Upper lobe of left lung (tissue), 6 donors: ENCODE results near the gene GPR68. TPM values are rescaled to one million over a fixed set of nuclear protein-coding genes. Genes with fewer than 3 reads are reported as not detected.

Source experiments
- ATAC-seq, 2 donors: fragments of 200-7000 bp; cut with Tn5 transposase; one replicate each; pipeline ENCODE4 v1.9.1; 2022; ENCODE audit warnings: mild to moderate bottlenecking in 2 of 2, moderate library complexity in 2 of 2; ENCODE audit not compliant: low FRiP score in 2 of 2
- DNase-seq, 2 donors: peaks; one replicate each; pipeline ENCODE4 v3.0.0-alpha.2; 2019 to 2020
- H3K27ac ChIP-seq, 4 donors: fragments of 200-600 bp; sonication (generic); one replicate each; pipeline ENCODE4 v1.5.1; 2016 to 2019
- H3K27me3 ChIP-seq, 4 donors: fragments of 200-600 bp; sonication (generic); one replicate each; pipeline ENCODE4 v1.5.1; 2017 to 2019
- H3K36me3 ChIP-seq, 4 donors: fragments of 200-600 bp; sonication (generic); one replicate each; pipeline ENCODE4 v1.5.1; 2016 to 2019
- H3K4me1 ChIP-seq, 4 donors: fragments of 200-600 bp; sonication (generic); one replicate each; pipeline ENCODE4 v1.5.1; 2018 to 2019
- H3K4me3 ChIP-seq, 4 donors: fragments of 200-600 bp; sonication (generic); one replicate each; pipeline ENCODE4 v1.5.1; 2017 to 2019; ENCODE audit warnings: mild to moderate bottlenecking in 2 of 4, moderate library complexity in 1 of 4
- H3K9me3 ChIP-seq, 4 donors: fragments of 200-600 bp; sonication (generic); one replicate each; pipeline ENCODE4 v1.5.1; 2018 to 2019
- EP300 ChIP-seq, 4 donors: sonication (generic); formaldehyde crosslinking; IDR thresholded peaks; one replicate each; pipeline ENCODE4 v1.5.1; 2017; ENCODE audit warnings: antibody characterized with exemption in 4 of 4, control low read depth in 2 of 4
- POLR2A ChIP-seq, 4 donors: fragments of 450-650 bp; IDR thresholded peaks; one replicate each; pipeline ENCODE4 v1.5.1; 2016 to 2017; ENCODE audit warnings: antibody characterized with exemption in 4 of 4, mild to moderate bottlenecking in 2 of 4
- POLR2AphosphoS5 ChIP-seq, 2 donors: sonication (generic); formaldehyde crosslinking; IDR thresholded peaks; one replicate each; pipeline ENCODE4 v1.5.1; 2017; ENCODE audit warnings: antibody characterized with exemption in 2 of 2
- WGBS, 2 donors: methylation state at CpG; one replicate each; pipeline ENCODE4 v1.1.5; 2017 to 2018; 5-methylcytosine and 5-hydroxymethylcytosine counted together
- total RNA-seq, 6 donors: library from RNA; depleted of rRNA in 4 of 6; stranded (reverse); fragments of >200 nt in 4 of 6; gene quantifications; one replicate each; pipeline versions ENCODE4 v1.1.0 to v1.2.1, GENCODE V29; 2016 to 2021
- TF ChIP-seq, protein P1 (sequence below), 6 experiments: fragments of 450-650 bp in 4 of 6; fragments of 200-600 bp in 2 of 6; sonication (generic) in 2 of 6; IDR thresholded peaks; one replicate each; pipeline ENCODE4 v1.5.1; 2016 to 2019; ENCODE audit warnings: antibody characterized with exemption in 6 of 6
- donor health status: DM: no; HTN: no; CAD: no; lungs with moderate emphysema.
- donor health status: DM: no; HTN: yes; CAD: no; lungs with severe emphysema.

Gene GPR68
- total RNA-seq, 6 donors from 2014 or later = 1.2 to 8.4 (median 3.3) TPM

- no peaks in the 10 kb centered on the region for H3K9me3 ChIP-seq
- ATAC-seq (no peak), DNase-seq (no peak)
- H3K27ac ChIP-seq = peak overlapping the region in 1 of 4 donors; percentile 44
- H3K27me3 ChIP-seq = no peaks in the 10 kb centered on the region
- peaks cover 4 to 41% (median 19%) of the 10 kb centered on the region in 4 donors for H3K36me3 ChIP-seq
- TF ChIP-seq, protein P1, sequence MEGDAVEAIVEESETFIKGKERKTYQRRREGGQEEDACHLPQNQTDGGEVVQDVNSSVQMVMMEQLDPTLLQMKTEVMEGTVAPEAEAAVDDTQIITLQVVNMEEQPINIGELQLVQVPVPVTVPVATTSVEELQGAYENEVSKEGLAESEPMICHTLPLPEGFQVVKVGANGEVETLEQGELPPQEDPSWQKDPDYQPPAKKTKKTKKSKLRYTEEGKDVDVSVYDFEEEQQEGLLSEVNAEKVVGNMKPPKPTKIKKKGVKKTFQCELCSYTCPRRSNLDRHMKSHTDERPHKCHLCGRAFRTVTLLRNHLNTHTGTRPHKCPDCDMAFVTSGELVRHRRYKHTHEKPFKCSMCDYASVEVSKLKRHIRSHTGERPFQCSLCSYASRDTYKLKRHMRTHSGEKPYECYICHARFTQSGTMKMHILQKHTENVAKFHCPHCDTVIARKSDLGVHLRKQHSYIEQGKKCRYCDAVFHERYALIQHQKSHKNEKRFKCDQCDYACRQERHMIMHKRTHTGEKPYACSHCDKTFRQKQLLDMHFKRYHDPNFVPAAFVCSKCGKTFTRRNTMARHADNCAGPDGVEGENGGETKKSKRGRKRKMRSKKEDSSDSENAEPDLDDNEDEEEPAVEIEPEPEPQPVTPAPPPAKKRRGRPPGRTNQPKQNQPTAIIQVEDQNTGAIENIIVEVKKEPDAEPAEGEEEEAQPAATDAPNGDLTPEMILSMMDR (IDR thresholded peaks at IDR 0.05) = no peak
- no peak for TF ChIP-seq POLR2AphosphoS5 (IDR thresholded peaks at IDR 0.05)
- TF ChIP-seq POLR2A (IDR thresholded peaks at IDR 0.05) = no peak
- no peak for TF ChIP-seq EP300 (IDR thresholded peaks at IDR 0.05)
- WGBS, 2 donors = 94 to 96% methylated on average over 8 to 9 of the region's 9 CpGs
- peaks cover 5 to 21% (median 13%) of the 10 kb centered on the region in 4 donors for H3K4me1 ChIP-seq
- H3K4me3 ChIP-seq = no peak overlapping the region
These were observed 27.1 kb upstream of the GPR68 start for GRCh38 chr14:91271639-91272038.

DNA sequence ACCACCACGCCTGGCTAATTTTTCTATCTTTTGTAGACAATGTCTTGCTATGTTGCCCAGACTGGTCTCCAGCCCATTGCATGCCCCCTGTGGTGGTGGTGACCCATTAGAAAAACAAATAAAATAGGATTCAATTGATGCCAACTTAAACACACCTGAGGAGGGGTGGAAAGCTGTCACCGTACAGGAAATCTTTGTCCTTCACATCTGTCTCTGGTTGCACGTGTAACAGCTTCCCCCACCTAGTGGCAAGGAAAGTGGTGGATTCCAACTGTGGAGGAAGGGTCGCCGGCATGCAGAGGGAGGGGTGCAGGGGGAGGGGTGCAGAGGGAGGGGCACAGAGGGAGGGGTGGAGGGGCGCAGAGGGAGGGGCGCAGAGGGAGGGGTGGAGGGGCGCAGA is 26.1 kb upstream of the GPR68 start:
- Histone ChIP-seq H3K27ac (no peak overlapping the region), H3K4me3 (no peak overlapping the region), H3K9me3 (no peaks in the 10 kb centered on the region), H3K36me3 (peaks cover 0 to 36% (median 16%) of the 10 kb centered on the region in 4 donors), H3K27me3 (no peaks in the 10 kb centered on the region), H3K4me1 (peaks cover 5 to 21% (median 13%) of the 10 kb centered on the region in 4 donors)
- TF ChIP-seq POLR2A (IDR thresholded peaks at IDR 0.05) (no peak), POLR2AphosphoS5 (IDR thresholded peaks at IDR 0.05) (no peak), EP300 (IDR thresholded peaks at IDR 0.05) (no peak)
- TF ChIP-seq, protein P1 (IDR thresholded peaks at IDR 0.05) = no peak
- DNase-seq (no peak), ATAC-seq (no peak)
- 59 to 61% methylated on average over 4 to 5 of the region's 8 CpGs for WGBS, 2 donors

DNA sequence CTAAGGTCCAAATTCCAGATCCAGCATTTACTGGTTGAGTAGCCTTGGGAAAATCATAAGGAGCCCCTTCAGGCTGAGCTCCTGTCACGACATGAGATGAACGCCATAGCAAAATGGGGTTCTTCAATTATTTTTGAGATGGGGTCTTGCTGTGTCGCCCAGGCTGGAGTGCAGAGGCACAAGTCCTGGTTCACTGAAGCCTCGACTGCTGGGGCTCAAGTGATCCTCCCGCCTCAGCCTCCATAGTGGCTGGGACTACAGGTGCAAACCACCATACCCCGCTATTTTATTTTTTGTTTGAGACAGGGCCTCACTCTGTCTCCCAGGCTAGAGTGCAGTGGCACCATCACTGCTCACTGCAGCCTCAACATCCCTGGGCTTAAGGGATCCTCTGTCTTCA is 25.7 kb upstream of the GPR68 start:
- H3K4me3 ChIP-seq = no peak overlapping the region
- no peaks in the 10 kb centered on the region for H3K27me3 ChIP-seq
- 95 to 98% methylated on average over 6 of the region's 6 CpGs for WGBS, 2 donors
- DNase-seq = no peak
- no peak for ATAC-seq
- H3K9me3 ChIP-seq = no peaks in the 10 kb centered on the region
- peaks cover 0 to 33% (median 16%) of the 10 kb centered on the region in 4 donors for H3K36me3 ChIP-seq
- peaks cover 5 to 21% (median 13%) of the 10 kb centered on the region in 4 donors for H3K4me1 ChIP-seq
- H3K27ac ChIP-seq = peak overlapping the region in 2 of 4 donors; percentile 65 to 72
- TF ChIP-seq EP300 (IDR thresholded peaks at IDR 0.05) (no peak), POLR2AphosphoS5 (IDR thresholded peaks at IDR 0.05) (no peak), POLR2A (IDR thresholded peaks at IDR 0.05) (no peak)
- TF ChIP-seq, protein P1 (IDR thresholded peaks at IDR 0.05) = no peak

- Histone ChIP-seq H3K4me3 (peak overlapping the region in 3 of 4 donors; percentile 10 to 29 (median 24)), H3K9me3 (no peaks in the 10 kb centered on the region), H3K27me3 (no peaks in the 10 kb centered on the region), H3K36me3 (peaks cover 0 to 25% (median 13%) of the 10 kb centered on the region in 4 donors), H3K4me1 (peaks cover 10 to 29% (median 18%) of the 10 kb centered on the region in 4 donors), H3K27ac (peak overlapping the region in 2 of 4 donors; percentile 65 to 72)
- ATAC-seq = peak in 1 of 2 donors; percentile 23
- no peak for DNase-seq
- 60 to 68% methylated on average over 24 of the region's 24 CpGs for WGBS, 2 donors
- TF ChIP-seq POLR2AphosphoS5 (IDR thresholded peaks at IDR 0.05) (no peak), POLR2A (IDR thresholded peaks at IDR 0.05) (no peak), EP300 (IDR thresholded peaks at IDR 0.05) (no peak)
- TF ChIP-seq, protein P1 (IDR thresholded peaks at IDR 0.05) = no peak
These were observed 24.8 kb upstream of the GPR68 start for GRCh38 chr14:91269076-91269991.
